Ovary (tissue), 3 donors: Measurements from ENCODE around the gene ADGB.

Experiments
- EP300 ChIP-seq: sonication (generic); formaldehyde crosslinking; IDR thresholded peaks from one replicate; pipeline ENCODE4 v1.6.1; 2017; ENCODE audit warnings: antibody characterized with exemption
- POLR2A ChIP-seq: fragments of 450-650 bp; IDR thresholded peaks from one replicate; pipeline ENCODE4 v1.6.1; 2017; ENCODE audit warnings: antibody characterized with exemption, mild to moderate bottlenecking, moderate library complexity
- TF ChIP-seq, protein P1 (sequence below), 3 donors: fragments of 450-650 bp in 2 of 3; fragments of 200-600 bp in 1 of 3; IDR thresholded peaks; one replicate each; pipeline versions ENCODE4 v1.5.1 to v1.8.0; 2016 to 2022; ENCODE audit warnings: antibody characterized with exemption in 3 of 3, mild to moderate bottlenecking in 1 of 3
- donor health status: DM: no; HTN: no; CAD: no.

GRCh38 chr6:146590492-146590891 lies 8.3 kb upstream of the ADGB start:
- TF ChIP-seq POLR2A (no peak), EP300 (no peak)
- TF ChIP-seq, protein P1, sequence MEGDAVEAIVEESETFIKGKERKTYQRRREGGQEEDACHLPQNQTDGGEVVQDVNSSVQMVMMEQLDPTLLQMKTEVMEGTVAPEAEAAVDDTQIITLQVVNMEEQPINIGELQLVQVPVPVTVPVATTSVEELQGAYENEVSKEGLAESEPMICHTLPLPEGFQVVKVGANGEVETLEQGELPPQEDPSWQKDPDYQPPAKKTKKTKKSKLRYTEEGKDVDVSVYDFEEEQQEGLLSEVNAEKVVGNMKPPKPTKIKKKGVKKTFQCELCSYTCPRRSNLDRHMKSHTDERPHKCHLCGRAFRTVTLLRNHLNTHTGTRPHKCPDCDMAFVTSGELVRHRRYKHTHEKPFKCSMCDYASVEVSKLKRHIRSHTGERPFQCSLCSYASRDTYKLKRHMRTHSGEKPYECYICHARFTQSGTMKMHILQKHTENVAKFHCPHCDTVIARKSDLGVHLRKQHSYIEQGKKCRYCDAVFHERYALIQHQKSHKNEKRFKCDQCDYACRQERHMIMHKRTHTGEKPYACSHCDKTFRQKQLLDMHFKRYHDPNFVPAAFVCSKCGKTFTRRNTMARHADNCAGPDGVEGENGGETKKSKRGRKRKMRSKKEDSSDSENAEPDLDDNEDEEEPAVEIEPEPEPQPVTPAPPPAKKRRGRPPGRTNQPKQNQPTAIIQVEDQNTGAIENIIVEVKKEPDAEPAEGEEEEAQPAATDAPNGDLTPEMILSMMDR (IDR thresholded peaks at IDR 0.05): no peak
